Stimulated activated memory B cell treated with anti-CD40 and anti-IgM and Interleukin-4, amounts not matched to agents 10 μg/mL and 1 μg/mL and 100 μg/mL, for 72 hours (primary cell): ENCODE measurements around the gene MED23.

Experiments used
- ATAC-seq: fragments of 150-1000 bp; cut with Tn5 transposase; 2 replicates; pipeline ENCODE4 v1.10.0; 2021
- H3K27ac Mint-ChIP-seq: one replicate; pipeline ENCODE4 v1.8.0; 2022; ENCODE audit warnings: mild to moderate bottlenecking, mixed read lengths
- H3K27me3 Mint-ChIP-seq: one replicate; pipeline ENCODE4 v1.8.0; 2022; ENCODE audit warnings: mixed read lengths
- H3K36me3 Mint-ChIP-seq: one replicate; pipeline ENCODE4 v1.8.0; 2022; ENCODE audit warnings: mixed read lengths
- H3K4me1 Mint-ChIP-seq: one replicate; pipeline ENCODE4 v1.8.0; 2022; ENCODE audit warnings: mixed read lengths
- H3K4me3 Mint-ChIP-seq: one replicate; pipeline ENCODE4 v1.8.0; 2022; ENCODE audit warnings: mild to moderate bottlenecking, moderate library complexity, mixed read lengths
- H3K9me3 Mint-ChIP-seq: one replicate; pipeline ENCODE4 v1.8.0; 2022; ENCODE audit warnings: mixed read lengths

Gene MED23, protein sequence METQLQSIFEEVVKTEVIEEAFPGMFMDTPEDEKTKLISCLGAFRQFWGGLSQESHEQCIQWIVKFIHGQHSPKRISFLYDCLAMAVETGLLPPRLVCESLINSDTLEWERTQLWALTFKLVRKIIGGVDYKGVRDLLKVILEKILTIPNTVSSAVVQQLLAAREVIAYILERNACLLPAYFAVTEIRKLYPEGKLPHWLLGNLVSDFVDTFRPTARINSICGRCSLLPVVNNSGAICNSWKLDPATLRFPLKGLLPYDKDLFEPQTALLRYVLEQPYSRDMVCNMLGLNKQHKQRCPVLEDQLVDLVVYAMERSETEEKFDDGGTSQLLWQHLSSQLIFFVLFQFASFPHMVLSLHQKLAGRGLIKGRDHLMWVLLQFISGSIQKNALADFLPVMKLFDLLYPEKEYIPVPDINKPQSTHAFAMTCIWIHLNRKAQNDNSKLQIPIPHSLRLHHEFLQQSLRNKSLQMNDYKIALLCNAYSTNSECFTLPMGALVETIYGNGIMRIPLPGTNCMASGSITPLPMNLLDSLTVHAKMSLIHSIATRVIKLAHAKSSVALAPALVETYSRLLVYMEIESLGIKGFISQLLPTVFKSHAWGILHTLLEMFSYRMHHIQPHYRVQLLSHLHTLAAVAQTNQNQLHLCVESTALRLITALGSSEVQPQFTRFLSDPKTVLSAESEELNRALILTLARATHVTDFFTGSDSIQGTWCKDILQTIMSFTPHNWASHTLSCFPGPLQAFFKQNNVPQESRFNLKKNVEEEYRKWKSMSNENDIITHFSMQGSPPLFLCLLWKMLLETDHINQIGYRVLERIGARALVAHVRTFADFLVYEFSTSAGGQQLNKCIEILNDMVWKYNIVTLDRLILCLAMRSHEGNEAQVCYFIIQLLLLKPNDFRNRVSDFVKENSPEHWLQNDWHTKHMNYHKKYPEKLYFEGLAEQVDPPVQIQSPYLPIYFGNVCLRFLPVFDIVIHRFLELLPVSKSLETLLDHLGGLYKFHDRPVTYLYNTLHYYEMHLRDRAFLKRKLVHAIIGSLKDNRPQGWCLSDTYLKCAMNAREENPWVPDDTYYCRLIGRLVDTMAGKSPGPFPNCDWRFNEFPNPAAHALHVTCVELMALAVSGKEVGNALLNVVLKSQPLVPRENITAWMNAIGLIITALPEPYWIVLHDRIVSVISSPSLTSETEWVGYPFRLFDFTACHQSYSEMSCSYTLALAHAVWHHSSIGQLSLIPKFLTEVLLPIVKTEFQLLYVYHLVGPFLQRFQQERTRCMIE (N-terminal part only)

GRCh38 chr6:131627724-131628682, at the start of gene MED23:
MED23 (minus strand) TSS chr6:131628242; CDS start chr6:131628049, 193 bp downstream.
- Mint-ChIP-seq H3K36me3 (peaks cover 14% of the 10 kb centered on the region), H3K4me3 (peak within 1 kb of the TSS; percentile 98), H3K27me3 (no peaks in the 10 kb centered on the region), H3K27ac (peak within 1 kb of the TSS; percentile 82), H3K4me1 (peaks cover 21% of the 10 kb centered on the region), H3K9me3 (no peaks in the 10 kb centered on the region)
- ATAC-seq, result peak; percentile 97

DNA sequence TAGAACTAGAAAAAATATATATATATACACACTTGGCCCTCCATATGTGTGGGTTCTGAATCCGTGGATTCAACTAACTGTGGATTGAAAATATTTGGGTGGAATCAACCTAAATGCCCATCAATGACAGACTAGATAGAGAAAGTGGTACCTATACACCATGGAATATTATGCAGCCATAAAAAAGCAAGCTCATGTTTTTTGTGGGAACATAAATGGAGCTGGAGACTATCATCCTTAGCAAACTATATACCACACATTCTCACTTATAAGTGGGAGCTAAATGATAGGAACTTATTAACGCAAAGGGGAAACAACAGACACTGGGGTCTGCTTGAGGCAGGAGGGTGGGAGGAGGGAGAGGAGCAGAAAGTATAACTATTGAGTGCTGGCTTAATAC, 45.1 kb upstream of the MED23 start:
- Mint-ChIP-seq H3K4me1 (no peaks in the 10 kb centered on the region), H3K9me3 (peaks cover 5% of the 10 kb centered on the region), H3K4me3 (no peak overlapping the region), H3K36me3 (no peaks in the 10 kb centered on the region), H3K27me3 (no peaks in the 10 kb centered on the region), H3K27ac (no peak overlapping the region)
- ATAC-seq, result no peak

DNA sequence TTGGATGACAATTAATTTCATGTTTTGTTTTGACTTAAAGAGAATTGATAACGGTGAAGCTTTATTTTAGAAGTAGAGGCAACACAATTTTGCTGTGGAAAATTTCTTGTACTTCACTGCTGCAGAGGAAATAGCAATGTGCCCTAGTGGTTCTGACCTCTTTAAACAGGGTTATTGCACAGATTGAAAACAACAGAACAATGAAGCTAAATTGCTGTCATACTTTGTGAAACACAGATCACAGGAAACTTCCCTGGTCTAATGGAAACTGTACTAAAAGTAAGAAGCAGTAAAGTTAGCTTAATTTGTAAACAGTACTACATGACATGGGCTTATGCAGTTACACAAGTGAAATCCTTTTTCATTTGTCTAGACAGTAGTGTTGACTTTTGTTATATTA, 41.8 kb upstream of the MED23 start:
- no peaks in the 10 kb centered on the region for H3K4me1 Mint-ChIP-seq
- peaks cover 5% of the 10 kb centered on the region for H3K9me3 Mint-ChIP-seq
- no peak for ATAC-seq
- H3K4me3 Mint-ChIP-seq, result no peak overlapping the region
- no peaks in the 10 kb centered on the region for H3K27me3 Mint-ChIP-seq
- no peak overlapping the region for H3K27ac Mint-ChIP-seq
- no peaks in the 10 kb centered on the region for H3K36me3 Mint-ChIP-seq

GRCh38 chr6:131663578-131664165, 35.6 kb upstream of the MED23 start:
- Mint-ChIP-seq H3K27me3 (no peaks in the 10 kb centered on the region), H3K4me1 (no peaks in the 10 kb centered on the region), H3K27ac (no peak overlapping the region), H3K9me3 (no peaks in the 10 kb centered on the region), H3K4me3 (no peak overlapping the region), H3K36me3 (no peaks in the 10 kb centered on the region)
- no peak for ATAC-seq

DNA sequence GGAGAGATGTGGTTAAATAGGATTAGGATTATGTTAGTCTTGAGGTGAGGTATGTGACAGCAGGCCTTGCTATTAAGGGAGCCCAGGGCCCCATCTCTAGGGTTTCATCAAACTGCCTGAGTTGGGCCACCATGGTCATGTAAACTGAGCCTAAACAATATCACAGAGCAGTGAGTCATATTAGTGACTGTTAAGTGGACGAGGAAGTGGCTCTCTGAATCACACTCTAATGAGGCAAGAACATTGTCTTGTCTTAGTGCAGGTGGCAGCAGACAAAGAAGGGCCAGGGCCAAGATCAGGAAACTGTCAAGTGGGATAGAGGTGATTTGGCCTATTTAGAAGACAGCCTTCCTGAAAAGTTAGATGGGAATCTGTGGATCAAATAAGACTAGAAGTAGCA, 32.2 kb upstream of the MED23 start:
- Mint-ChIP-seq H3K4me1 (no peaks in the 10 kb centered on the region), H3K36me3 (no peaks in the 10 kb centered on the region), H3K27ac (no peak overlapping the region), H3K27me3 (no peaks in the 10 kb centered on the region), H3K4me3 (no peak overlapping the region), H3K9me3 (no peaks in the 10 kb centered on the region)
- peak; percentile 43 for ATAC-seq

DNA sequence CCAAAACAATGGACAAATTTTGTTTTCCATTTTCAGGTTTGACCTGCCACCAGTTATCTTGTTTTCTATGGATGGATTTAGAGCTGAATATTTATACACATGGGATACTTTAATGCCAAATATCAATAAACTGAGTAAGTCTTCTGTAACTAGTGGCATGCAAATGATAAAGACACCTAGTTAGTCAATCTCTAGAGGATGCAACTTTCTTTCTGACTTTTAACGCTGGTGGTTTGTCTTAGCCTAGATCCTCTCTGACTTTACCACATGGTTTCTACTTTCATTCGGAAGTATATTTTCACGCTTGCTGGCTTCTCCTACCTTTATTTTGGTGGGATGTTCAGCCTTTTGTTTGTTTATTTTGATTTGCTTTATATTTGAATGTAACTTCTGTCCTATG, 30.2 kb upstream of the MED23 start:
- no peak overlapping the region for H3K27ac Mint-ChIP-seq
- no peaks in the 10 kb centered on the region for H3K4me1 Mint-ChIP-seq
- no peak overlapping the region for H3K4me3 Mint-ChIP-seq
- no peaks in the 10 kb centered on the region for H3K9me3 Mint-ChIP-seq
- H3K27me3 Mint-ChIP-seq, result no peaks in the 10 kb centered on the region
- peak; percentile 48 for ATAC-seq
- H3K36me3 Mint-ChIP-seq, result no peaks in the 10 kb centered on the region

- Mint-ChIP-seq H3K4me3 (no peak overlapping the region), H3K4me1 (no peaks in the 10 kb centered on the region), H3K9me3 (no peaks in the 10 kb centered on the region), H3K36me3 (no peaks in the 10 kb centered on the region), H3K27me3 (no peaks in the 10 kb centered on the region), H3K27ac (no peak overlapping the region)
- no peak for ATAC-seq
Measured at GRCh38 chr6:131657630-131658111, 29.6 kb upstream of the MED23 start.

GRCh38 chr6:131657222-131657621, 29.2 kb upstream of the MED23 start:
- no peaks in the 10 kb centered on the region for H3K36me3 Mint-ChIP-seq
- H3K4me1 Mint-ChIP-seq, result no peaks in the 10 kb centered on the region
- no peaks in the 10 kb centered on the region for H3K9me3 Mint-ChIP-seq
- no peak for ATAC-seq
- H3K4me3 Mint-ChIP-seq, result no peak overlapping the region
- H3K27ac Mint-ChIP-seq, result no peak overlapping the region
- no peaks in the 10 kb centered on the region for H3K27me3 Mint-ChIP-seq

- Mint-ChIP-seq H3K4me1 (no peaks in the 10 kb centered on the region), H3K27ac (no peak overlapping the region), H3K27me3 (no peaks in the 10 kb centered on the region), H3K4me3 (no peak overlapping the region), H3K36me3 (no peaks in the 10 kb centered on the region), H3K9me3 (no peaks in the 10 kb centered on the region)
- no peak for ATAC-seq
Measured at GRCh38 chr6:131656667-131657066, 28.6 kb upstream of the MED23 start.

GRCh38 chr6:131655951-131656350, 27.9 kb upstream of the MED23 start:
- Mint-ChIP-seq H3K9me3 (no peaks in the 10 kb centered on the region), H3K27me3 (no peaks in the 10 kb centered on the region), H3K36me3 (no peaks in the 10 kb centered on the region), H3K4me1 (no peaks in the 10 kb centered on the region), H3K27ac (no peak overlapping the region), H3K4me3 (no peak overlapping the region)
- no peak for ATAC-seq

DNA sequence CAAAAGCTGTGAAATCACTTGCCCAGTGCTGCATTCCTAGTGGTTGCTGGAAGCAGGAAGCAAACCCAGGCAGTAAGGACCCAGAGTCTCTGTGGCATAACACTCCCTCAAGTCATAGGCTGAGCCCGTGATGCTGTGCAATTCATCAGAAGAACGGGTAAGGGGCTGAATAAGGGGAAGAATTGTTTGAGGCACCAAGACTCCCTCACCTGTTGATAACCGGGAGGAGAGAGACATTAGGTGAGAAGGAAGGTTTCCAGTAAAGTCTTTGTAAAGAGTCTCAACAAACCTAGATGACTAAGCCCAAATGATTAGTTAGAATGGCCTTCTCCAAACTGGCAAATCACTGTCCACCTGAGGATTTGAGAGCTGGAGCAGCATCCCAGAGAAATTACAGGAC, 27.3 kb upstream of the MED23 start:
- no peak overlapping the region for H3K4me3 Mint-ChIP-seq
- H3K27me3 Mint-ChIP-seq, result no peaks in the 10 kb centered on the region
- no peaks in the 10 kb centered on the region for H3K36me3 Mint-ChIP-seq
- no peak overlapping the region for H3K27ac Mint-ChIP-seq
- no peaks in the 10 kb centered on the region for H3K4me1 Mint-ChIP-seq
- no peak for ATAC-seq
- no peaks in the 10 kb centered on the region for H3K9me3 Mint-ChIP-seq

- no peaks in the 10 kb centered on the region for H3K27me3 Mint-ChIP-seq
- no peaks in the 10 kb centered on the region for H3K36me3 Mint-ChIP-seq
- H3K9me3 Mint-ChIP-seq, result no peaks in the 10 kb centered on the region
- H3K4me3 Mint-ChIP-seq, result no peak overlapping the region
- no peak for ATAC-seq
- H3K4me1 Mint-ChIP-seq, result no peaks in the 10 kb centered on the region
- H3K27ac Mint-ChIP-seq, result no peak overlapping the region
Measured at GRCh38 chr6:131654326-131654725, 26.3 kb upstream of the MED23 start.

- Mint-ChIP-seq H3K4me3 (no peak overlapping the region), H3K9me3 (no peaks in the 10 kb centered on the region), H3K27me3 (no peaks in the 10 kb centered on the region), H3K36me3 (no peaks in the 10 kb centered on the region), H3K27ac (no peak overlapping the region), H3K4me1 (no peaks in the 10 kb centered on the region)
- no peak for ATAC-seq
Measured at GRCh38 chr6:131652472-131652871, 24.4 kb upstream of the MED23 start.

GRCh38 chr6:131651782-131652181, 23.7 kb upstream of the MED23 start:
- Mint-ChIP-seq H3K9me3 (no peaks in the 10 kb centered on the region), H3K27me3 (no peaks in the 10 kb centered on the region), H3K4me3 (no peak overlapping the region), H3K4me1 (no peaks in the 10 kb centered on the region), H3K27ac (no peak overlapping the region), H3K36me3 (no peaks in the 10 kb centered on the region)
- no peak for ATAC-seq
